GM23248 (cell line): ENCODE data around the gene PANX2. TPM values are rescaled to one million over a fixed set of nuclear protein-coding genes. Genes with fewer than 3 reads are reported as not detected.

ENCODE experiments used
- DNase-seq: peaks from one replicate; pipeline ENCODE4 v3.0.0-alpha.2; 2015
- H2AFZ ChIP-seq: fragments of 200-600 bp; sonication (generic); 2 replicates; pipeline ENCODE4 v1.6.1; 2016; ENCODE audit warnings: antibody characterized with exemption
- H3F3A ChIP-seq: fragments of 200-600 bp; sonication (generic); 2 replicates; pipeline ENCODE4 v1.6.1; 2016; ENCODE audit warnings: mild to moderate bottlenecking, antibody characterized with exemption, mixed run types; ENCODE audit not compliant: insufficient read depth
- H3K27ac ChIP-seq: fragments of 200-600 bp; sonication (generic); 2 replicates; pipeline ENCODE4 v1.5.1; 2016; ENCODE audit warnings: mild to moderate bottlenecking
- H3K27me3 ChIP-seq: fragments of 200-600 bp; sonication (generic); replicated peaks from 2 replicates; pipeline ENCODE4 v1.6.1; 2016; ENCODE audit warnings: mild to moderate bottlenecking; ENCODE audit not compliant: insufficient read depth
- H3K36me3 ChIP-seq: fragments of 200-600 bp; sonication (generic); 2 replicates; pipeline ENCODE4 v1.6.1; 2016; ENCODE audit warnings: low read depth, mild to moderate bottlenecking
- H3K4me1 ChIP-seq: fragments of 200-600 bp; sonication (generic); 2 replicates; pipeline ENCODE4 v1.6.1; 2016; ENCODE audit warnings: mild to moderate bottlenecking; ENCODE audit not compliant: insufficient read depth
- H3K4me2 ChIP-seq: fragments of 200-600 bp; sonication (generic); one replicate; pipeline ENCODE4 v1.6.1; 2016; ENCODE audit warnings: mild to moderate bottlenecking; ENCODE audit not compliant: unreplicated experiment
- H3K4me3 ChIP-seq: fragments of 200-600 bp; sonication (generic); 2 replicates; pipeline ENCODE4 v1.5.1; 2016; ENCODE audit warnings: mild to moderate bottlenecking
- H3K79me2 ChIP-seq: fragments of 200-600 bp; sonication (generic); 2 replicates; pipeline ENCODE4 v1.6.1; 2016; ENCODE audit warnings: mild to moderate bottlenecking; ENCODE audit not compliant: insufficient read depth
- H3K9ac ChIP-seq: fragments of 200-600 bp; sonication (generic); 2 replicates; pipeline ENCODE4 v1.6.1; 2016; ENCODE audit warnings: mild to moderate bottlenecking
- H3K9me2 ChIP-seq: fragments of 200-600 bp; sonication (generic); 2 replicates; pipeline ENCODE4 v1.6.1; 2016; ENCODE audit warnings: mixed run types, mild to moderate bottlenecking, moderate library complexity; ENCODE audit not compliant: insufficient read depth
- H3K9me3 ChIP-seq: fragments of 200-600 bp; sonication (generic); one replicate; pipeline ENCODE4 v1.6.1; 2017; ENCODE audit warnings: low read depth
- H4K20me1 ChIP-seq: fragments of 200-600 bp; sonication (generic); 2 replicates; pipeline ENCODE4 v1.6.0; 2016; ENCODE audit not compliant: insufficient read depth
- EZH2 ChIP-seq: fragments of 200-600 bp; sonication (generic); IDR thresholded peaks from 2 replicates; pipeline ENCODE4 v1.6.1; 2018; ENCODE audit warnings: antibody characterized with exemption, mild to moderate bottlenecking; ENCODE audit not compliant: insufficient read depth, poor library complexity, severe bottlenecking
- EZH2phosphoT487 ChIP-seq: fragments of 200-600 bp; sonication (generic); IDR thresholded peaks from 2 replicates; pipeline ENCODE4 v1.6.1; 2018; ENCODE audit warnings: antibody characterized with exemption, moderate library complexity, mild to moderate bottlenecking, low read depth; ENCODE audit not compliant: insufficient read depth
- WGBS, 2 experiments: methylation state at CpG; one replicate each; pipeline ENCODE4 v1.1.6; 2015 to 2017; ENCODE audit warnings: low lambda C conversion rate in 2 of 2, low coverage in 1 of 2; ENCODE audit errors: missing lambda C conversion rate in 2 of 2; 5-methylcytosine and 5-hydroxymethylcytosine counted together
- in situ Hi-C: fragments of 300-500 bp; cut with MboI; formaldehyde crosslinking; loops from 2 replicates; pipeline ENCODE4 v1.15.0; 2020
- polyA plus RNA-seq: library from polyadenylated mRNA; unstranded; fragments of >200 nt; fragmentation: Nextera tagmentation; extraction: Ambion mirVana; gene quantifications from 2 replicates; pipeline ENCODE4 v1.2.1, GENCODE V29; 2016
- total RNA-seq: library from RNA; depleted of rRNA; stranded (reverse); fragments of >200 nt; shearing (Covaris generic); gene quantifications from 2 replicates; pipeline ENCODE4 v1.2.3, GENCODE V29; 2014

PANX2 gene
- total and polyA plus RNA-seq, 2 experiments from 2014 or later = 0.18 TPM; not detected in 1

- 94% methylated on average over 11 of the region's 11 CpGs for WGBS, 2 experiments
- no peaks in the 10 kb centered on the region for H3K36me3 ChIP-seq
- H3K4me2 ChIP-seq = no peak overlapping the region
- no peak overlapping the region for H2AFZ ChIP-seq
- H3K27me3 ChIP-seq = no peaks in the 10 kb centered on the region
- H3K4me3 ChIP-seq = no peak overlapping the region
- H4K20me1 ChIP-seq = no peaks in the 10 kb centered on the region
- no peak overlapping the region for H3K27ac ChIP-seq
- no peaks in the 10 kb centered on the region for H3K9me2 ChIP-seq
- no peak for DNase-seq
- peaks cover 71% of the 10 kb centered on the region for H3K79me2 ChIP-seq
- H3F3A ChIP-seq = no peaks in the 10 kb centered on the region
- H3K9me3 ChIP-seq = no peaks in the 10 kb centered on the region
- 0 out of 2 replicates have a peak, but pooled peaks cover 5% of the 10 kb centered on the region for H3K4me1 ChIP-seq
- no peak for TF ChIP-seq EZH2phosphoT487
- no peak for TF ChIP-seq EZH2
- H3K9ac ChIP-seq = no peak overlapping the region
- in situ Hi-C loops = no loop called here
Observed at GRCh38 chr22:50188356-50188755, 17.8 kb downstream of the PANX2 start.

- in situ Hi-C loops = no loop called here
- Histone ChIP-seq H3K27me3 (no peaks in the 10 kb centered on the region), H2AFZ (no peak overlapping the region), H3K4me2 (no peak overlapping the region), H3F3A (no peaks in the 10 kb centered on the region), H3K79me2 (peaks cover 71% of the 10 kb centered on the region), H3K27ac (no peak overlapping the region), H3K9me2 (no peaks in the 10 kb centered on the region), H4K20me1 (no peaks in the 10 kb centered on the region), H3K4me3 (no peak overlapping the region), H3K9ac (no peak overlapping the region), H3K9me3 (no peaks in the 10 kb centered on the region), H3K36me3 (no peaks in the 10 kb centered on the region), H3K4me1 (0 out of 2 replicates have a peak, but pooled peaks cover 5% of the 10 kb centered on the region)
- 82 to 86% methylated on average over 16 to 19 of the region's 20 CpGs for WGBS, 2 experiments
- DNase-seq = no peak
- TF ChIP-seq EZH2 (no peak), EZH2phosphoT487 (no peak)
Observed at GRCh38 chr22:50189184-50189848, 18.8 kb downstream of the PANX2 start.

- in situ Hi-C loops = no loop called here
- H3K9ac ChIP-seq = peak overlapping the region; percentile 71
Observed at GRCh38 chr22:50189849-50190181, 19.3 kb downstream of the PANX2 start.

GRCh38 chr22:50190182-50190940 lies 19.8 kb downstream of the PANX2 start:
- 44 to 52% methylated on average over 33 to 40 of the region's 43 CpGs for WGBS, 2 experiments
- Histone ChIP-seq H3K4me1 (0 out of 2 replicates have a peak, but pooled peaks cover 5% of the 10 kb centered on the region), H3K9me3 (no peaks in the 10 kb centered on the region), H3K9me2 (no peaks in the 10 kb centered on the region), H3K27ac (peak overlapping the region; percentile 29), H3K9ac (peak overlapping the region; percentile 71), H2AFZ (peak overlapping the region; percentile 50; the same call in 1 of the 2 replicates), H4K20me1 (no peaks in the 10 kb centered on the region), H3F3A (no peaks in the 10 kb centered on the region), H3K36me3 (no peaks in the 10 kb centered on the region), H3K4me2 (peak overlapping the region; percentile 58), H3K27me3 (no peaks in the 10 kb centered on the region), H3K4me3 (peak overlapping the region; percentile 60), H3K79me2 (peaks cover 71% of the 10 kb centered on the region)
- TF ChIP-seq EZH2phosphoT487 = no peak
- TF ChIP-seq EZH2 = no peak
- in situ Hi-C loops = no loop called here
- DNase-seq = peak; percentile 70

More at GRCh38 chr22:50189849-50190181, 19.3 kb downstream of the PANX2 start:
- Histone ChIP-seq H3K4me1 (0 out of 2 replicates have a peak, but pooled peaks cover 5% of the 10 kb centered on the region), H3K4me2 (peak overlapping the region; percentile 58), H2AFZ (no peak overlapping the region), H3K27me3 (no peaks in the 10 kb centered on the region), H3K36me3 (no peaks in the 10 kb centered on the region), H4K20me1 (no peaks in the 10 kb centered on the region), H3K9me3 (no peaks in the 10 kb centered on the region), H3K79me2 (peaks cover 71% of the 10 kb centered on the region), H3K4me3 (no peak overlapping the region), H3K27ac (peak overlapping the region; percentile 29; the same call in 1 of the 2 replicates), H3F3A (no peaks in the 10 kb centered on the region), H3K9me2 (no peaks in the 10 kb centered on the region)
- TF ChIP-seq EZH2phosphoT487 (no peak), EZH2 (no peak)
- no peak for DNase-seq
- WGBS, 2 experiments = 31 to 38% methylated on average over 4 of the region's 4 CpGs
